ENCODE measurements around the gene CILP.
"Not testable (repeated sequence)": the region's sequence is repeated elsewhere in the genome, so short reads cannot be mapped to it uniquely, and the experiment has no call there.

The CILP gene

DNA sequence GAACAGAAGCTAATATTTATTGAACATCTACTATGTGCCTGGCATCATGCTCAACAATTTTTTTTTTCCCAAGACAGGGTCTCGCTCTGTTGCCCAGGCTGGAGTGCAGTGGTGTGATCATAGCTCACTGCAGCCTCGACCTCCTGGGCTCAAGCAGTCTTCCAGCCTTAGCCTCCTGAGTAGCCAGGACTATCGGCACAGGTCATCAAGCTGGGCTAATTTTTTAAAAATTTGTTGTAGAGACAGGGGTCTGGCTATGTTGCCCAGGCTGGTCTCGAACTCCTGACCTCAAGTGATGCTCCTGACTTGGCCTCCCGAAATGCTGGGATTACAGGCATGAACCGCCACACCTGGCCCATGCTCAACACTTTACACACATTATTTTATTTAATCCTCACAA lies 35.7 kb upstream of the CILP start:
- no peak overlapping the region for H3K4me3 ChIP-seq
- H4K20me1 ChIP-seq = no peaks in the 10 kb centered on the region
- H3K27ac ChIP-seq = no peak overlapping the region
- H3K9ac ChIP-seq = no peak overlapping the region
- no peaks in the 10 kb centered on the region for H3K27me3 ChIP-seq
- H3K9me3 ChIP-seq = no peaks in the 10 kb centered on the region
- H3K36me3 ChIP-seq = peaks cover 46% of the 10 kb centered on the region
- H3K4me2 ChIP-seq = no peak overlapping the region
- no peaks in the 10 kb centered on the region for H3K4me1 ChIP-seq
- TF ChIP-seq Cebpa-rat (IDR thresholded peaks at IDR 0.05) = no peak

DNA sequence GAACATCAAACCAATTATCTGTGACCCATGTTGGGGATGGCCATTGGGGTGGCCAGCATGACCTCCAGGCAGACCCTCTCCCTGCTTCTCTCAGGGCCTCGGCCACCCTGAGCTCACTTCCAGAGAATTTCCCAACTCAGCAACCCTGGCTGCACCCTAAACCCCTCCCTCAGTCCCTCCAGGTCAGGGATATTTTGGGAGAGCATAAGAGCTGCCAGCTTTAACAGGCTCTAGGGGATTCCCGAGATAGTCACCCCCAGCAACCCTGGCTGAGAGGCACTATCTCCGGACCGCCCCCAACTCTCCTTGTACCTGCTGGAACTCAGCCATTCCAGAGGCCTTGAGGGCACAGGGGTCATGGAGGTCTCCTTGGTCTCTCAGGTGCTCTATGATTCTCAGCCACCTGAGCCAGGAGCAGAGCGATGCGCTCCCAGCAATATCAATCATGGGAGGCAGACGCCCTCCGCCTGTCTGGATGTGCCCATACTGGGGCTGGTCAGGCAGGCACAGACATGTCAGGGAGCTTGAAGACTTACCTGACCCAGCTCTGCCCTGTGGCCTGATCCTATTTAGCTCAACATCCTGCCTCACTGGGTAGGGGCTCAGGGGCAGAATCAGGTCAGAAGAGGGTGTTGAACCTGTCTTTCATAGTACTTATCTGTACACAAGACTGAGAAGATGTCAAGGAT lies 34.9 kb upstream of the CILP start:
- TF ChIP-seq Cebpa-rat (IDR thresholded peaks at IDR 0.05) = no peak
- no peak overlapping the region for H3K4me2 ChIP-seq
- no peaks in the 10 kb centered on the region for H3K27me3 ChIP-seq
- peaks cover 44% of the 10 kb centered on the region for H3K36me3 ChIP-seq
- no peak overlapping the region for H3K27ac ChIP-seq
- H3K4me1 ChIP-seq = no peaks in the 10 kb centered on the region
- no peaks in the 10 kb centered on the region for H4K20me1 ChIP-seq
- H3K9me3 ChIP-seq = no peaks in the 10 kb centered on the region
- H3K4me3 ChIP-seq = no peak overlapping the region
- no peak overlapping the region for H3K9ac ChIP-seq

DNA sequence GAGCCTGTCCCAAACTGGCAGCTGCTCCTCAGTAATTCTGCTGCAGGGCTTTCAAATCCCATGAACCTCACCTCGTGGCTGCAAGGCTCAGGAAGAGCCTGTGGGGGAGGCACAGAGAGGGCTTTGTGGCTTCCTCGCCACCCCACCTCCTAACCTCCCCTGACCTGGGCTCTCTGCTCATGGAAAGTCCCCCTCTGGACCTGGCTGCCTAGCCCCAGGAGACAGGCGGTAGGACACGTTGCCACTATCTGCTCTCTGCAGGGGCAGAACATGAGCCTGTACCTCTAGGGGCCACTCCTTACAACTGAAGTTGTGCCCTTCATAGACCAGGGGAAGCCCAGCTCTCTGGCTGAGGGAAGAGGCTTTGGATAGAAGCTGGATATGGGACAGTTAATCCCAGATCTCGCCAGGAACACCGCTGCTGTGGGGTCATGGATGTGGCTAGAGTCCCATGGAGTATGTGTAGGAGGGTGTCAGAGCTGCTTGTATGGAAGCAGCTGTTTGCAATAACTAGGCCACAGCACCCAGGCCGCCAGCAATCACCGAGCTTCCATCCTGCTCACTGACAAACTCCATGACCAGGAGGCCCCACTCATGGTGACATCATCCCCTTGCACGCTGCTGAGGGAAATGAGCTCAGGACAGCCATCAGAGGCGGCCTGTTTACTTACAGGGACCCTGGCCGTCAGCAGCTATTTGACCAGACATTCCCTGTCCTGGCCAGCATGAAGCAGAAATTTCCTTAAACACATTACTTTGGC lies 34.0 kb upstream of the CILP start:
- Histone ChIP-seq H3K27me3 (no peaks in the 10 kb centered on the region), H4K20me1 (no peaks in the 10 kb centered on the region), H3K4me1 (peaks cover 2% of the 10 kb centered on the region; the same call in 1 of the 2 replicates), H3K27ac (no peak overlapping the region), H3K9ac (no peak overlapping the region), H3K4me2 (no peak overlapping the region), H3K36me3 (peaks cover 36% of the 10 kb centered on the region), H3K9me3 (no peaks in the 10 kb centered on the region), H3K4me3 (no peak overlapping the region)
- no peak for TF ChIP-seq Cebpa-rat (IDR thresholded peaks at IDR 0.05)

DNA sequence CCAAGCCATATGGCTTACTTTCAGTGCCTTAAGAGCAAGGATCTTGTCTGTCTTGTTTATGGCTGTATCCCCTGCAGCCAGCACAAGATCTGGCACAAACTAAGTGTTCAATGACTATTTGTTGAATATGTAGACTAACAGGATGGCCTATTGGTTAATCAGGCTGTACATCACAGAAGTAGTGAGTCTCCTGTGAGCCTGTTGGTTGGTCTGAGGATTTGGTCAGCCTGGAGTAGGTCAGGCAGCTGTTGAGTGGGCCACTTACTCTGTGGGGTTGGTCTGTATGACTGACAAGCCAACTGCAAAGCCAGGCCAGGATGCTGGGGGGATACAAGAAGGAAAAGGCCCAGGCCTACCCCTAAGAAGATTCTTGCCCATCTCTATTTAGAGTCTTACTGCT lies 33.4 kb upstream of the CILP start:
- H3K27me3 ChIP-seq = no peaks in the 10 kb centered on the region
- peaks cover 36% of the 10 kb centered on the region for H3K36me3 ChIP-seq
- no peak overlapping the region for H3K4me3 ChIP-seq
- TF ChIP-seq Cebpa-rat (IDR thresholded peaks at IDR 0.05) = no peak
- H3K9ac ChIP-seq = no peak overlapping the region
- H3K9me3 ChIP-seq = no peaks in the 10 kb centered on the region
- H4K20me1 ChIP-seq = no peaks in the 10 kb centered on the region
- no peak overlapping the region for H3K4me2 ChIP-seq
- peaks cover 6% of the 10 kb centered on the region; the same call in 1 of the 2 replicates for H3K4me1 ChIP-seq
- no peak overlapping the region for H3K27ac ChIP-seq

DNA sequence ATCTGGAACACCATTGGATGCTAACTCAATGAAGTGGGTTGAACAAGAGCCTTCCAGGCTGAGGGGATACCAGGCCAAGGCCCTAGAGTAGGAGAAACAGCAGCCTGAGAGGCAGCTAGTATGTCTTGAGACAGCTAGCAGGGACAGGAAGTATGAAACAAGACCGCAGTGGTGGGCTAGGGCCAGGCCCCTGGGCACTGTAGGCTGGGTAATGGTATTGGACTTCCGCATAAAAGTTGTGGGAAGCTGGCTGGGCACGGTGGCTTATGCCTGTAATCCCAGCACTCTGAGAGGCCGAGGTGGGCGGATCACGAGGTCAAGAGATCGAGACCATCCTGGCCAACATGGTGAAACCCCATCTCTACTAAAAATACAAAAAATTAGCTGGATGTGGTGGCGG lies 25.2 kb upstream of the CILP start:
- not testable (repeated sequence) for H3K4me3 ChIP-seq, H3K4me2 ChIP-seq, H4K20me1 ChIP-seq, H3K27ac ChIP-seq, H3K36me3 ChIP-seq, H3K9me3 ChIP-seq, H3K9ac ChIP-seq, H3K27me3 ChIP-seq
- H3K4me1 ChIP-seq = peaks cover 15% of the 10 kb centered on the region

DNA sequence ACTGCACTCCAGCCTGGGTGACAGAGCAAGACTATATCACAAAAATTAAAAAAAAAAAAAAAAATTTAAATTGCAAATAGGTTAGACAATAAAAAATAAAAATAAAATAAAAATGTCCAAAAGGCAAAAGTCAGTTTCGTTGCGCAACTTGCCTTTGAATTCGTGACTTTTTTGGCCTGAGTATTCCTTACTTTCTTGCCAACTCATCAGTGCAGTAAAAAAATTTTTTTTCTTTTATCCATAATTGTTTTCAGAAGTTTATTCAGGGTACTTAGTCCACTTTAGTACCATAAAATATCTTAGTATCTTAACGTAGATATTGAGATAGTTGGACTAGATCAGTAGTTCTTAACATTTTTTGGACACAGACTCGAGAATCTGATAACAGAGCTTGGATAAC lies 22.4 kb upstream of the CILP start:
- Histone ChIP-seq H4K20me1 (no peaks in the 10 kb centered on the region), H3K9me3 (no peaks in the 10 kb centered on the region), H3K27me3 (no peaks in the 10 kb centered on the region), H3K4me1 (peaks cover 9% of the 10 kb centered on the region), H3K4me3 (no peak overlapping the region), H3K4me2 (no peak overlapping the region), H3K36me3 (no peaks in the 10 kb centered on the region), H3K9ac (no peak overlapping the region), H3K27ac (no peak overlapping the region)
- no peak for TF ChIP-seq Cebpa-rat (IDR thresholded peaks at IDR 0.05)

DNA sequence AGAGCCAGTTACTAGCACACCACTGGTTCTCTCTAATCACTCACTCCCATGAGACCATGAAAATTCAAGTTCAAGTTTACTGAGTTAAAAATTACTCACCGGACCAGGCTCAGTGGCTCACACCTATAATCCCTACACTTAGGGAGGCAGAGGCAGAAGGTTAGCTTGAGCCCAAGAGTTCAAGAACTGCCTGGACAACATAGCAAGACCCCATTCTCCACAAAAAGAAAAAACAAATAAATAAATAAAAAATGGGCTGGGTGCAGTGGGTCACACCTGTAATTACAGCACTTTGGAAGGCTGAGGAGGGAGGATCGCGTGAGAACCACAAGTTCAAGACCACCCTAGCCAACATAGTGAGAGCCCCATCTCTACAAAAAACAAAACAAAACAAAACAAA lies 21.2 kb upstream of the CILP start:
- no peaks in the 10 kb centered on the region for H3K9me3 ChIP-seq
- no peak overlapping the region for H3K4me3 ChIP-seq
- no peaks in the 10 kb centered on the region for H3K27me3 ChIP-seq
- no peaks in the 10 kb centered on the region for H3K36me3 ChIP-seq
- TF ChIP-seq Cebpa-rat (IDR thresholded peaks at IDR 0.05) = no peak
- H3K27ac ChIP-seq = no peak overlapping the region
- H4K20me1 ChIP-seq = no peaks in the 10 kb centered on the region
- H3K4me2 ChIP-seq = no peak overlapping the region
- H3K9ac ChIP-seq = no peak overlapping the region
- H3K4me1 ChIP-seq = peaks cover 13% of the 10 kb centered on the region

DNA sequence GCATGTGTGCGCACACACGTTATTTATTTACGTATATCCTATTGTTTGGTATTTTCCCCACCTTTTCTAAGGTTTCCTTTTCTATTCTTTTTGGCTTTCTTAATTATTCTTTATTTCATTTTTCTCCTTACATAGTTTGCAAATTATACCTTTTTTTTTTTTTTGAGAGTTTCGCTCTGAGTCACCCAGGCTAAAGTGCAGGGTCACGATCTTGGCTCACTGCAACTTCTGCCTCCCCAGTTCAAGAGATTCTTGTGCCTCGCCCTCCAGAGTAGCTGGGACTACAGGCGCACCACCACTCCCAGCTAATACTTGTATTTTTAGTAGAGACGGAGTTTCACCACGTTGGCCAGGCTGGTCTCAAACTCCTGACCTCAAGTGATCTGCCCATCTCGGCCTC lies 20.0 kb upstream of the CILP start:
- peaks cover 8% of the 10 kb centered on the region for H3K4me1 ChIP-seq

DNA sequence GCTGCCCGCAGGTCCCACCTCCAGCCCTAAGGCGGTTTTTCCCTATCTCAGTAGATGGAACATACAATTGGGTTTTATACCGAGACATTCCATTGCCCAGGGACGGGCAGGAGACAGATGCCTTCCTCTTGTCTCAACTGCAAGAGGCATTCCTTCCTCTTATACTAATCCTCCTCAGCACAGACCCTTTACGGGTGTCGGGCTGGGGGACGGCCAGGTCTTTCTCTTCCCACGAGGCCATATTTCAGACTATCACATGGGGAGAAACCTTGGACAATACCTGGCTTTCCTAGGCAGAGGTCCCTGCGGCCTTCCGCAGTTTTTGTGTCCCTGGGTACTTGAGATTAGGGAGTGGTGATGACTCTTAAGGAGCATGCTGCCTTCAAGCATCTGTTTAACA lies 15.6 kb upstream of the CILP start:
- H3K4me2 ChIP-seq, H3K27ac ChIP-seq, H3K36me3 ChIP-seq, H3K9me3 ChIP-seq, H3K27me3 ChIP-seq, H4K20me1 ChIP-seq, H3K4me1 ChIP-seq, H3K9ac ChIP-seq, H3K4me3 ChIP-seq: not testable (repeated sequence)

More for the DNA sequence above, 20.0 kb upstream of the CILP start:
- Histone ChIP-seq H3K27ac (no peak overlapping the region), H3K4me2 (no peak overlapping the region), H3K36me3 (no peaks in the 10 kb centered on the region), H3K4me3 (no peak overlapping the region), H3K27me3 (no peaks in the 10 kb centered on the region), H3K9me3 (no peaks in the 10 kb centered on the region), H3K9ac (no peak overlapping the region), H4K20me1 (no peaks in the 10 kb centered on the region)
- TF ChIP-seq Cebpa-rat (IDR thresholded peaks at IDR 0.05) = no peak

DNA sequence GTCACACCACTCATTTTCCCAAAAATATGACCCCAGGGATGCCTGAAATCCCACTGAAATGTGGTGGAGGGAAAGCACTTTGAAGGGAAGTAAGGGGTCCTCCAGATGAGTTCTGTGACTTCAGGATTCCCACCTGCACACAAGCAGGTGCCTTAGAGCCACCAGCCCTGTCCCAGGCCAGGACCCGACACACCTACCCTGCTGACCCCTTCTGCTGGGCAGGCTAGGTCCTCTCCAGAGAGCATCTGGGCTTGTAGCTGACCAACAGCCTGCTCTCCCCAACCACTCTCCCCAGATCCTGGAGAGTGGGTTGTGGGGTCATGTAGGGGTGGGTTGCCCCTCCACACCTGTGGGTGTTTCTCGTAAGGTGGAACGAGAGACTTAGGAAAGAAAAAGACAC lies 14.9 kb upstream of the CILP start:
- H3K27ac ChIP-seq = no peak overlapping the region
- no peak overlapping the region for H3K4me2 ChIP-seq
- H3K9me3 ChIP-seq = no peaks in the 10 kb centered on the region

More for the DNA sequence above, 14.9 kb upstream of the CILP start:
- H3K27me3 ChIP-seq = no peaks in the 10 kb centered on the region
- H3K4me1 ChIP-seq = peaks cover 8% of the 10 kb centered on the region
- H3K9ac ChIP-seq = no peak overlapping the region
- H4K20me1 ChIP-seq = no peaks in the 10 kb centered on the region
- no peak overlapping the region for H3K4me3 ChIP-seq
- TF ChIP-seq Cebpa-rat (IDR thresholded peaks at IDR 0.05) = no peak
- no peaks in the 10 kb centered on the region for H3K36me3 ChIP-seq

Data from BLaER1 (cell line).